H1 (cell line): ENCODE data around the gene CAPN6. TPM values are rescaled to one million over a fixed set of nuclear protein-coding genes. Genes with fewer than 3 reads are reported as not detected.

Source experiments
- CHD1 ChIP-seq: IDR thresholded peaks from 2 replicates; pipeline ENCODE4 v1.6.1; 2012; ENCODE audit warnings: low read depth, low read length, improper control_type of control experiment
- polyA plus RNA-seq, 7 experiments: library from polyadenylated mRNA; depleted of rRNA in 3 of 7; stranded (reverse) in 5 of 7; unstranded in 2 of 7; fragments of >200 nt in 5 of 7; fragments of 200-250 nt in 2 of 7; gene quantifications; 1 replicate in 5 of 7; 2 replicates in 1 of 7; 4 replicates in 1 of 7; pipeline versions ENCODE4 v1.2.1 to v1.2.3, GENCODE V29; 2011 to 2013; ENCODE audit warnings: missing spikeins in 2 of 7, mixed read lengths in 2 of 7
- total RNA-seq: library from RNA; stranded (reverse); fragmentation: NEBNext Ultra II Directional; extraction: Animal tissue kit (Norgen Biotek cat#: 25700); gene quantifications from 2 replicates; pipeline ENCODE4 v1.2.1, GENCODE V29; 2021
- TF ChIP-seq, protein P1 (sequence below): fragments of 300-600 bp; sonication (generic); IDR thresholded peaks from 2 replicates; pipeline ENCODE4 v1.7.1; 2012; ENCODE audit warnings: low read length, moderate library complexity, mild to moderate bottlenecking, inconsistent platforms; ENCODE audit not compliant: insufficient replicate concordance

CAPN6 gene
- total and polyA plus RNA-seq, 2 of the 8 experiments (the other 6 are each of a cell fraction or from before 2014, with no cell fraction given) = 5.3 to 10.6 TPM

DNA sequence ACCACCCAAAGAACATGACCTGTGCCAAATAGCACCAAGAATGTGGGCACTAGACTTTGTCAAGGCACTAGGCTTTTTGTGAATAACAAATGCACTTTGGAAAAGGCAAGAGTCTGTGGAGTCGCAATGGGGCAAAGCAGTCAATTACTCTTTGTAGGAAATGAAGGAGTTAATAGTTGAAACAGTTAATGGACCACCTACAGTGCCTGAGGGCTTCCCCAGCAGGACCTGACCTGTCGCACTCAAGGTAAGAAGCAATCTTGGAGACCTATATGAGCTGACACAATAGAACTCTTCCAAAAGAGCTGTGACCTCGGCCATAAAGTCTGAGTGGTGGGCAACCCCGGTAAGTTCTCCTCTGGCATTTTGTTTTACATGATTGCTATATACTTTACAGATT lies 49.2 kb upstream of the CAPN6 start (continued):
- TF ChIP-seq, protein P1, sequence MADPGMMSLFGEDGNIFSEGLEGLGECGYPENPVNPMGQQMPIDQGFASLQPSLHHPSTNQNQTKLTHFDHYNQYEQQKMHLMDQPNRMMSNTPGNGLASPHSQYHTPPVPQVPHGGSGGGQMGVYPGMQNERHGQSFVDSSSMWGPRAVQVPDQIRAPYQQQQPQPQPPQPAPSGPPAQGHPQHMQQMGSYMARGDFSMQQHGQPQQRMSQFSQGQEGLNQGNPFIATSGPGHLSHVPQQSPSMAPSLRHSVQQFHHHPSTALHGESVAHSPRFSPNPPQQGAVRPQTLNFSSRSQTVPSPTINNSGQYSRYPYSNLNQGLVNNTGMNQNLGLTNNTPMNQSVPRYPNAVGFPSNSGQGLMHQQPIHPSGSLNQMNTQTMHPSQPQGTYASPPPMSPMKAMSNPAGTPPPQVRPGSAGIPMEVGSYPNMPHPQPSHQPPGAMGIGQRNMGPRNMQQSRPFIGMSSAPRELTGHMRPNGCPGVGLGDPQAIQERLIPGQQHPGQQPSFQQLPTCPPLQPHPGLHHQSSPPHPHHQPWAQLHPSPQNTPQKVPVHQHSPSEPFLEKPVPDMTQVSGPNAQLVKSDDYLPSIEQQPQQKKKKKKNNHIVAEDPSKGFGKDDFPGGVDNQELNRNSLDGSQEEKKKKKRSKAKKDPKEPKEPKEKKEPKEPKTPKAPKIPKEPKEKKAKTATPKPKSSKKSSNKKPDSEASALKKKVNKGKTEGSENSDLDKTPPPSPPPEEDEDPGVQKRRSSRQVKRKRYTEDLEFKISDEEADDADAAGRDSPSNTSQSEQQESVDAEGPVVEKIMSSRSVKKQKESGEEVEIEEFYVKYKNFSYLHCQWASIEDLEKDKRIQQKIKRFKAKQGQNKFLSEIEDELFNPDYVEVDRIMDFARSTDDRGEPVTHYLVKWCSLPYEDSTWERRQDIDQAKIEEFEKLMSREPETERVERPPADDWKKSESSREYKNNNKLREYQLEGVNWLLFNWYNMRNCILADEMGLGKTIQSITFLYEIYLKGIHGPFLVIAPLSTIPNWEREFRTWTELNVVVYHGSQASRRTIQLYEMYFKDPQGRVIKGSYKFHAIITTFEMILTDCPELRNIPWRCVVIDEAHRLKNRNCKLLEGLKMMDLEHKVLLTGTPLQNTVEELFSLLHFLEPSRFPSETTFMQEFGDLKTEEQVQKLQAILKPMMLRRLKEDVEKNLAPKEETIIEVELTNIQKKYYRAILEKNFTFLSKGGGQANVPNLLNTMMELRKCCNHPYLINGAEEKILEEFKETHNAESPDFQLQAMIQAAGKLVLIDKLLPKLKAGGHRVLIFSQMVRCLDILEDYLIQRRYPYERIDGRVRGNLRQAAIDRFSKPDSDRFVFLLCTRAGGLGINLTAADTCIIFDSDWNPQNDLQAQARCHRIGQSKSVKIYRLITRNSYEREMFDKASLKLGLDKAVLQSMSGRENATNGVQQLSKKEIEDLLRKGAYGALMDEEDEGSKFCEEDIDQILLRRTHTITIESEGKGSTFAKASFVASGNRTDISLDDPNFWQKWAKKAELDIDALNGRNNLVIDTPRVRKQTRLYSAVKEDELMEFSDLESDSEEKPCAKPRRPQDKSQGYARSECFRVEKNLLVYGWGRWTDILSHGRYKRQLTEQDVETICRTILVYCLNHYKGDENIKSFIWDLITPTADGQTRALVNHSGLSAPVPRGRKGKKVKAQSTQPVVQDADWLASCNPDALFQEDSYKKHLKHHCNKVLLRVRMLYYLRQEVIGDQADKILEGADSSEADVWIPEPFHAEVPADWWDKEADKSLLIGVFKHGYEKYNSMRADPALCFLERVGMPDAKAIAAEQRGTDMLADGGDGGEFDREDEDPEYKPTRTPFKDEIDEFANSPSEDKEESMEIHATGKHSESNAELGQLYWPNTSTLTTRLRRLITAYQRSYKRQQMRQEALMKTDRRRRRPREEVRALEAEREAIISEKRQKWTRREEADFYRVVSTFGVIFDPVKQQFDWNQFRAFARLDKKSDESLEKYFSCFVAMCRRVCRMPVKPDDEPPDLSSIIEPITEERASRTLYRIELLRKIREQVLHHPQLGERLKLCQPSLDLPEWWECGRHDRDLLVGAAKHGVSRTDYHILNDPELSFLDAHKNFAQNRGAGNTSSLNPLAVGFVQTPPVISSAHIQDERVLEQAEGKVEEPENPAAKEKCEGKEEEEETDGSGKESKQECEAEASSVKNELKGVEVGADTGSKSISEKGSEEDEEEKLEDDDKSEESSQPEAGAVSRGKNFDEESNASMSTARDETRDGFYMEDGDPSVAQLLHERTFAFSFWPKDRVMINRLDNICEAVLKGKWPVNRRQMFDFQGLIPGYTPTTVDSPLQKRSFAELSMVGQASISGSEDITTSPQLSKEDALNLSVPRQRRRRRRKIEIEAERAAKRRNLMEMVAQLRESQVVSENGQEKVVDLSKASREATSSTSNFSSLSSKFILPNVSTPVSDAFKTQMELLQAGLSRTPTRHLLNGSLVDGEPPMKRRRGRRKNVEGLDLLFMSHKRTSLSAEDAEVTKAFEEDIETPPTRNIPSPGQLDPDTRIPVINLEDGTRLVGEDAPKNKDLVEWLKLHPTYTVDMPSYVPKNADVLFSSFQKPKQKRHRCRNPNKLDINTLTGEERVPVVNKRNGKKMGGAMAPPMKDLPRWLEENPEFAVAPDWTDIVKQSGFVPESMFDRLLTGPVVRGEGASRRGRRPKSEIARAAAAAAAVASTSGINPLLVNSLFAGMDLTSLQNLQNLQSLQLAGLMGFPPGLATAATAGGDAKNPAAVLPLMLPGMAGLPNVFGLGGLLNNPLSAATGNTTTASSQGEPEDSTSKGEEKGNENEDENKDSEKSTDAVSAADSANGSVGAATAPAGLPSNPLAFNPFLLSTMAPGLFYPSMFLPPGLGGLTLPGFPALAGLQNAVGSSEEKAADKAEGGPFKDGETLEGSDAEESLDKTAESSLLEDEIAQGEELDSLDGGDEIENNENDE = no peak
- TF ChIP-seq CHD1 = no peak
